ENCODE data around the gene TEX29.

DNA sequence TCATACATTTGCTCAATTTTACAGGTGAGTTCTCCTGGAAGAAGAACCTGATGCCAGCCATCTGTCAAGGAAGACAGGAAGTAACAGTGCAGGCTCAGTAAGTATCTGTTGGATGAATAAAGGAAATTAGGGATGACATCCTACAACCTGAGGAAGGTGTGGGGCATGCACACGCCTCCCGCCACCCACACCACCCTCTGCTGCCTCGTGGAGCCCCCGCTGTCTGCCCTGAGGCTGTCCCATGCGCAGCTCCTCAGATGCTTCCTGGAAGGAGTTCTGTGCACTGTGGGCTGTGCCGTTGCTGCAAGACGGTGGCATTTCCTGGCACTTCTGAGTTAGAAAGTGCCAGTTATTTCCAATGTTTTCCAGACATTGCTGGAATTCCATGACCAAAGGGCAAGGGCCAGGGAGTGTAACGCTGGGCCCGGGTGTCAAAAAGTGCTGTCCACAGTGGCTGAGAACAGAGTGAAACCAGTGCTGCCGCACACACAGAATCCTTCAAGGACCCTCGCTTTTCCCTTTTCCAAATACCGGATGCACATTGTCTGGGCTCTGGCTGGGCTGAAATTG is 4.2 kb upstream of the TEX29 start:
- TF ChIP-seq, protein P1, sequence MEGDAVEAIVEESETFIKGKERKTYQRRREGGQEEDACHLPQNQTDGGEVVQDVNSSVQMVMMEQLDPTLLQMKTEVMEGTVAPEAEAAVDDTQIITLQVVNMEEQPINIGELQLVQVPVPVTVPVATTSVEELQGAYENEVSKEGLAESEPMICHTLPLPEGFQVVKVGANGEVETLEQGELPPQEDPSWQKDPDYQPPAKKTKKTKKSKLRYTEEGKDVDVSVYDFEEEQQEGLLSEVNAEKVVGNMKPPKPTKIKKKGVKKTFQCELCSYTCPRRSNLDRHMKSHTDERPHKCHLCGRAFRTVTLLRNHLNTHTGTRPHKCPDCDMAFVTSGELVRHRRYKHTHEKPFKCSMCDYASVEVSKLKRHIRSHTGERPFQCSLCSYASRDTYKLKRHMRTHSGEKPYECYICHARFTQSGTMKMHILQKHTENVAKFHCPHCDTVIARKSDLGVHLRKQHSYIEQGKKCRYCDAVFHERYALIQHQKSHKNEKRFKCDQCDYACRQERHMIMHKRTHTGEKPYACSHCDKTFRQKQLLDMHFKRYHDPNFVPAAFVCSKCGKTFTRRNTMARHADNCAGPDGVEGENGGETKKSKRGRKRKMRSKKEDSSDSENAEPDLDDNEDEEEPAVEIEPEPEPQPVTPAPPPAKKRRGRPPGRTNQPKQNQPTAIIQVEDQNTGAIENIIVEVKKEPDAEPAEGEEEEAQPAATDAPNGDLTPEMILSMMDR (conservative IDR thresholded peaks at IDR 0.05; ENCODE audit: low read depth, low read length), result no peak
- TF ChIP-seq EZH2 (IDR thresholded peaks at IDR 0.05; ENCODE audit: borderline replicate concordance, low read depth, low read length, poor library complexity, severe bottlenecking), result no peak
